ENCODE measurements around the gene ARRDC2.

Gene ARRDC2

DNA sequence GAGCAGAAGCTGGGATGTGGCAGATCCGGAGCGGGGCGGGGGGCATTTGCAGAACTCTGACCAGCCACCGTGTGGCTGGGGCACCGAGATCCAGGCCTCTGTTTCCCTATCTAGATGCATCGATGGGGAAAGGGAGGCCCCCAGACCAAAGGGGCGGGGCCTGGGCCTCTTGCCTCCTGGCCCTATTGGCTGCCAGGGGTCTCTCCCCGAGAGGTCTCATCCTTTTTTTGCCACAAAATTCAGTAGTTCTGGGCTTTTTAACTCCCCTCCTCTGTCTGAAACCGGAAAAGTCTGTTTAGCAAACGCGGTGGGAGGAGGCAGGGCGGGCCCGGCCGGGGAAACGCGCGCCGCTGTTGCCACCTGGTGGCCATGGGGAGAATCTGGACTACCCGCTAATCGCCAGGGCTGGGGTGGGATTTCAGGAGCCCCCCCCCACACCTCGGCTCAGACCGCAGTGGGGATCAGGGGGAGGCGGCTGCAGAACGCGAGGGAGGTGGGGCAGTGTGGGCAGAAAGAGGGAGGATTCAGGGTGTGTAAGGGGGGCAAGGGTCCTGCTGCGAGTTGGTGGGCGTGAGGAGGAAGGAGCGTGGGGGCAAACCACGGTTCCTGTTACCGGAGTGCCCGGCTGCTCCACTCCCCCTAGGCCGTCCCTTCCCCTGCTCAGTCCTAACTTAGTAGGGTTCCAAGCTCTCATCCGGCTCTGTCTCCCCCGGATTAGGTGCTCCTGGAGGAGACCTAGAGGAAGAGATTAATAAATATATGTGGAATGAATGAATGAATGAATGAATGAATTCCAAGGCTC, 50.4 kb downstream of the ARRDC2 start:
- H3K4me3 ChIP-seq (replicated peaks in 1 of 2; ENCODE audit: low read depth in 2 of 2, low read length in 2 of 2): peak overlapping the region in 1 of 2 donors; percentile 3
- TF ChIP-seq, protein P1, sequence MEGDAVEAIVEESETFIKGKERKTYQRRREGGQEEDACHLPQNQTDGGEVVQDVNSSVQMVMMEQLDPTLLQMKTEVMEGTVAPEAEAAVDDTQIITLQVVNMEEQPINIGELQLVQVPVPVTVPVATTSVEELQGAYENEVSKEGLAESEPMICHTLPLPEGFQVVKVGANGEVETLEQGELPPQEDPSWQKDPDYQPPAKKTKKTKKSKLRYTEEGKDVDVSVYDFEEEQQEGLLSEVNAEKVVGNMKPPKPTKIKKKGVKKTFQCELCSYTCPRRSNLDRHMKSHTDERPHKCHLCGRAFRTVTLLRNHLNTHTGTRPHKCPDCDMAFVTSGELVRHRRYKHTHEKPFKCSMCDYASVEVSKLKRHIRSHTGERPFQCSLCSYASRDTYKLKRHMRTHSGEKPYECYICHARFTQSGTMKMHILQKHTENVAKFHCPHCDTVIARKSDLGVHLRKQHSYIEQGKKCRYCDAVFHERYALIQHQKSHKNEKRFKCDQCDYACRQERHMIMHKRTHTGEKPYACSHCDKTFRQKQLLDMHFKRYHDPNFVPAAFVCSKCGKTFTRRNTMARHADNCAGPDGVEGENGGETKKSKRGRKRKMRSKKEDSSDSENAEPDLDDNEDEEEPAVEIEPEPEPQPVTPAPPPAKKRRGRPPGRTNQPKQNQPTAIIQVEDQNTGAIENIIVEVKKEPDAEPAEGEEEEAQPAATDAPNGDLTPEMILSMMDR (IDR thresholded peaks at IDR 0.05; ENCODE audit: low read depth, low read length): peak; percentile 82
- DNase-seq (ENCODE audit: low read depth in 2 of 2): peak; percentile 80 to 83

DNA sequence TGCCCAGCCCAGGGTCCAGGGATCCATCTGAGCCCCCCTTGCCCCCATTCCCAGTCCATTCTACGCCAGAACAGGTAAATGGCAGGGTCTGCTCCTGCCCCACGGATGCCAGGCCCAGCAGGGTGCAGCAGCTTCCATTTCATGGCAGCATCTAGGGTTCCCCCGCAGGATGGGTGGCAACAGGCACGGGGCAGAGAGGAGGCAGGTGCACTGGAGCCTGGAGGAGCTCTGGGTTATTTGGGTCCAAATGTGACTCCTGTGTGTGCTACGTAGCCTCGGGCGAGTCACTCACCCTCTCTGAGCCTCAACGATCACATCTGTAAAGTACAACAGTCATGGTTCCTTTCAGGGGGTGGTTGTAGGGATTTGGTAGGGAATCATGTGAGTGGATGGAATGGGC, 51.3 kb downstream of the ARRDC2 start:
- H3K4me3 ChIP-seq (replicated peaks in 1 of 2; ENCODE audit: low read depth in 2 of 2, low read length in 2 of 2): no peak overlapping the region
- DNase-seq (ENCODE audit: low read depth in 2 of 2): no peak
- TF ChIP-seq, protein P1 (IDR thresholded peaks at IDR 0.05; ENCODE audit: low read depth, low read length): no peak

DNA sequence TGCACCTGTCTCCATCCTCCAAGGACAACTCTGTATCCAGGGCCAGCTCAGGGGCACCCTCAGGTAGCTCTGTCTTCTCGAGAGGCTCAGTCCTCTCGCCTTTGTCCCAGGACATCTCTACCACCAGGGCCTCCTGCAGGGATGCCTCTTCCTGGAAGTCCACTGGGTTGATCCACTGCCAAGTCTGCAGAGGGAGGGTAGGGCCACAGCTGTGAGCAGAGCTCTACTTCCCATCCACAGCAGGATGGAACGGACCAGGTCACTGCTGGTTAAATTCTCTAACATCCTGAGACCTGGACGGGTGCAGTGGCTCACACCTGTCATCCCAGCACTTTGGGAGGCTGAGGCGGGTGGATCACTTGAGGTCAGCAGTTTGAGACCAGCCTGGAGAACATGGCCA, 51.9 kb downstream of the ARRDC2 start:
- TF ChIP-seq, protein P1 (IDR thresholded peaks at IDR 0.05; ENCODE audit: low read depth, low read length): no peak
- DNase-seq (ENCODE audit: low read depth in 2 of 2): no peak
- no peak overlapping the region for H3K4me3 ChIP-seq (replicated peaks in 1 of 2; ENCODE audit: low read depth in 2 of 2, low read length in 2 of 2)

DNA sequence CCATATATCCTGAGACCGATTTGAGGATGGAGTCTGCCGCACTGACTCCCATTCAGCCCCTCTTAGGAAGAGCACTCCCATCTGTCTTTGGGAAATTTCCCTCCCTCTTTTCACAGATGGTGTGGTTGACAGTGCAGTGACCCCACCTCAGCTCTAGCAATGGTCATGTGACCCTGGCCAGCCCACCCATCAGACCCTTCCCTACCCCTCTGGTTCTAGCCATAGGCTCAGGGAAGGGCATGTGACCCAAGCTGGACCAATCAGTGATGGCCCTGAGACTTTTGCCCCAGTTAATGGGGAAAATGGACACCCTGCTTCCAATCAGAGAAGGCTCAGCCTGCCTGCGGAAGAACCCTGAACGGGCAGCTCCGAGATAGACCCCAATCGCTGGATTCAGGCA, 52.5 kb downstream of the ARRDC2 start:
- no peak for DNase-seq (ENCODE audit: low read depth in 2 of 2)
- TF ChIP-seq, protein P1 (IDR thresholded peaks at IDR 0.05; ENCODE audit: low read depth, low read length): no peak
- H3K4me3 ChIP-seq (replicated peaks in 1 of 2; ENCODE audit: low read depth in 2 of 2, low read length in 2 of 2): no peak overlapping the region

DNA sequence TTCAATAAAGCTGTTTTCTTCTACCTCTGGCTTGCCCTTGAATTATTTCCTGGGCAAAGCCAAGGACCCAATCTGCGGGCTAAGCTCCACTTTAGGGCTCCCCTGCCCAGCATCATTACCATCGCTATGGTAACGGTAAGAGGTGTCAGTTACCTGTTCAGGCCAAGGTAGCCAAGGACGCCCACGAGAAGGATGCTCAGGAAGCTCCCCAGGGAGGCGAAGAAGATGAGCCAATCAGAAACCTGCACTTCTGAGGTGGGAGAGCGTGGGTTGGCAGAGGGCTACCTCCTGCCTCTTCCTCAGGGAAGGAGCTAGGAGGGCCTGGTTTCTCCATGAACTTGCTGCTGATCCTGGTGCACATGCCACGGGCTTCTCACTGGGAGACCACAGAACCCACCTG, 54.1 kb downstream of the ARRDC2 start:
- H3K4me3 ChIP-seq (replicated peaks in 1 of 2; ENCODE audit: low read depth in 2 of 2, low read length in 2 of 2): no peak overlapping the region
- no peak for DNase-seq (ENCODE audit: low read depth in 2 of 2)
- TF ChIP-seq, protein P1 (IDR thresholded peaks at IDR 0.05; ENCODE audit: low read depth, low read length): no peak

DNA sequence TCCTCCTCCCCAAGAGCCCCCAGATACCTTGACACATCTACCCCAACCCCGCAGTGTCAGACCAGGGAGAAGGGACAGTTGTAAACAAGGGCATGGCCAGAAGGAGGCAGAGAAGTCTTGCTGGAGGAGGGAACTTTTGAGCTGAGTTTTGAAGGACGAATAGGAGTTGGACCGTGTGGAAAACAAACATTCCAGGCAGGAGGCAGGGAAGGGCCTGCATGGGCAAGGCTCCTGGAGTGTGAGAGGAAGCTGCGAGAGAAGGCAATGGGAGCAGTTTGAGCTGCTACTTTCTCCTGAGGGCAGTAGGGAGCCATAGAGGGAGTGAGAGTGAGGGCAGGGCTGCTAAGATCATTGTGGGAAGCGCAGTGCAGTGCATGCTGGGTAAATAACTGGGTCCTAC, 55.5 kb downstream of the ARRDC2 start:
- no peak overlapping the region for H3K4me3 ChIP-seq (replicated peaks in 1 of 2; ENCODE audit: low read depth in 2 of 2, low read length in 2 of 2)
- TF ChIP-seq, protein P1 (IDR thresholded peaks at IDR 0.05; ENCODE audit: low read depth, low read length): no peak
- DNase-seq (ENCODE audit: low read depth in 2 of 2): peak in 1 of 2 donors; percentile 32
